Tibial artery (tissue), 4 donors: ENCODE results near the gene SEPTIN3.

Source experiments
- DNase-seq, 2 donors: peaks; one replicate each; pipeline ENCODE4 v3.0.0-alpha.2; 2019
- H3K27ac ChIP-seq, 2 donors: fragments of 200-600 bp; sonication (generic) in 1 of 2; 1 replicate in 1 of 2; 2 replicates in 1 of 2; pipeline ENCODE4 v1.5.1; 2018 to 2019; ENCODE audit warnings: mild to moderate bottlenecking in 1 of 2
- H3K27me3 ChIP-seq, 2 donors: fragments of 200-600 bp; sonication (generic) in 1 of 2; one replicate each; pipeline versions ENCODE4 v1.5.1 to v1.6.0; 2016 to 2019
- H3K36me3 ChIP-seq, 3 donors: fragments of 200-600 bp; sonication (generic) in 2 of 3; one replicate each; pipeline ENCODE4 v1.5.1; 2016 to 2019; ENCODE audit warnings: mild to moderate bottlenecking in 2 of 3
- H3K4me1 ChIP-seq, 4 donors: fragments of 200-600 bp; sonication (generic) in 2 of 4; 1 replicate in 3 of 4; 2 replicates in 1 of 4; pipeline ENCODE4 v1.5.1; 2016 to 2019
- H3K4me3 ChIP-seq, 2 donors: fragments of 200-600 bp; sonication (generic) in 1 of 2; 1 replicate in 1 of 2; 2 replicates in 1 of 2; pipeline ENCODE4 v1.5.1; 2018 to 2019; ENCODE audit warnings: mild to moderate bottlenecking in 2 of 2
- H3K9me3 ChIP-seq, 3 donors: fragments of 200-600 bp; sonication (generic) in 1 of 3; one replicate each; pipeline ENCODE4 v1.5.1; 2016 to 2019
- CTCF ChIP-seq, 2 experiments: fragments of 200-600 bp in 1 of 2; fragments of 450-650 bp in 1 of 2; IDR thresholded peaks; one replicate each; pipeline ENCODE4 v1.5.1; 2017 to 2019; ENCODE audit warnings: antibody characterized with exemption in 2 of 2, mild to moderate bottlenecking in 1 of 2, moderate library complexity in 1 of 2
- intact Hi-C: fragments of 100-400 bp; cut with DNase I; formaldehyde crosslinking; loops from one replicate; pipeline ENCODE4 v1.15.0; 2023; ENCODE audit warnings: low total_unique reads

The SEPTIN3 gene

GRCh38 chr22:42016111-42016510 is 46.9 kb downstream of the SEPTIN3 start:
- no peaks in the 10 kb centered on the region for H3K36me3 ChIP-seq
- no peaks in the 10 kb centered on the region for H3K4me1 ChIP-seq
- H3K4me3 ChIP-seq: no peak overlapping the region
- no peak for TF ChIP-seq CTCF (IDR thresholded peaks at IDR 0.05)
- intact Hi-C loops: no loop called here
- no peak for DNase-seq
- H3K27me3 ChIP-seq: peaks cover 0 to 4% of the 10 kb centered on the region in 2 donors
- peaks cover 0 to 7% (median 0%) of the 10 kb centered on the region in 3 donors for H3K9me3 ChIP-seq
- no peak overlapping the region for H3K27ac ChIP-seq

GRCh38 chr22:42018224-42018623 is 49.0 kb downstream of the SEPTIN3 start:
- DNase-seq: no peak
- intact Hi-C loops: no loop called here
- H3K36me3 ChIP-seq: no peaks in the 10 kb centered on the region
- no peak for TF ChIP-seq CTCF (IDR thresholded peaks at IDR 0.05)
- H3K27ac ChIP-seq: no peak overlapping the region
- H3K9me3 ChIP-seq: no peaks in the 10 kb centered on the region
- no peaks in the 10 kb centered on the region for H3K4me1 ChIP-seq
- H3K4me3 ChIP-seq: no peak overlapping the region
- H3K27me3 ChIP-seq: peaks cover 0 to 4% of the 10 kb centered on the region in 2 donors
